ENCODE measurements around the gene SUSD1. TPM values are rescaled to one million over a fixed set of nuclear protein-coding genes. Genes with fewer than 3 reads are reported as not detected.

Gene SUSD1
- total and polyA plus RNA-seq, 10 donors, result 4.4 to 26.8 (median 20.2) TPM

- intact Hi-C loops (cut with DNase I; ENCODE audit: low total_unique reads), result no loop called here
- Histone ChIP-seq H3K4me3 (no peak overlapping the region), H3K36me3 (peaks cover 0 to 98% (median 49%) of the 10 kb centered on the region in 6 donors), H3K27ac (no peak overlapping the region), H3K9me3 (peaks cover 2 to 23% (median 11%) of the 10 kb centered on the region in 8 donors), H3K4me1 (no peaks in the 10 kb centered on the region), H3K27me3 (replicated peaks in 1 of 7) (no peaks in the 10 kb centered on the region)
- TF ChIP-seq CTCF (IDR thresholded peaks at IDR 0.05 in 8 of 11, conservative IDR thresholded peaks at IDR 0.05 in 3 of 11), result no peak
- TF ChIP-seq POLR2A (IDR thresholded peaks at IDR 0.05), result no peak
- TF ChIP-seq POLR2AphosphoS5 (IDR thresholded peaks at IDR 0.05), result no peak
- WGBS, 5 donors, result 92 to 100% (median 96%) methylated on average over 2 of the region's 2 CpGs
- DNase-seq, result no peak
Measured at GRCh38 chr9:112212926-112213325, 37.8 kb upstream of the SUSD1 start.

GRCh38 chr9:112207451-112207850 is 32.4 kb upstream of the SUSD1 start:
- Histone ChIP-seq H3K4me1 (no peaks in the 10 kb centered on the region), H3K27me3 (replicated peaks in 1 of 7) (no peaks in the 10 kb centered on the region), H3K4me3 (no peak overlapping the region), H3K27ac (no peak overlapping the region), H3K9me3 (peaks cover 9 to 49% (median 35%) of the 10 kb centered on the region in 8 donors), H3K36me3 (peaks cover 0 to 66% (median 44%) of the 10 kb centered on the region in 6 donors)
- 94 to 100% (median 98%) methylated on average over 1 of the region's 1 CpG for WGBS, 5 donors
- TF ChIP-seq POLR2AphosphoS5 (IDR thresholded peaks at IDR 0.05) (no peak), CTCF (IDR thresholded peaks at IDR 0.05 in 8 of 11, conservative IDR thresholded peaks at IDR 0.05 in 3 of 11) (no peak), POLR2A (IDR thresholded peaks at IDR 0.05) (no peak)
- no peak for DNase-seq
- intact Hi-C loops (cut with DNase I; ENCODE audit: low total_unique reads), result no loop called here

GRCh38 chr9:112203536-112203935 is 28.4 kb upstream of the SUSD1 start:
- peaks cover 9 to 40% (median 25%) of the 10 kb centered on the region in 8 donors for H3K9me3 ChIP-seq
- no peak overlapping the region for H3K4me3 ChIP-seq
- no peaks in the 10 kb centered on the region for H3K4me1 ChIP-seq
- TF ChIP-seq POLR2AphosphoS5 (IDR thresholded peaks at IDR 0.05) (no peak), POLR2A (IDR thresholded peaks at IDR 0.05) (no peak)
- no peak overlapping the region for H3K27ac ChIP-seq
- peaks cover 0 to 29% (median 14%) of the 10 kb centered on the region in 6 donors for H3K36me3 ChIP-seq
- H3K27me3 ChIP-seq (replicated peaks in 1 of 7), result no peaks in the 10 kb centered on the region
- intact Hi-C loops (cut with DNase I; ENCODE audit: low total_unique reads), result no loop called here
- no peak for DNase-seq
- WGBS, 5 donors, result 54 to 68% (median 67%) methylated on average over 2 of the region's 2 CpGs

GRCh38 chr9:112200711-112201110 is 25.6 kb upstream of the SUSD1 start:
- TF ChIP-seq CTCF (IDR thresholded peaks at IDR 0.05 in 8 of 11, conservative IDR thresholded peaks at IDR 0.05 in 3 of 11), result no peak
- TF ChIP-seq POLR2A (IDR thresholded peaks at IDR 0.05), result no peak
- no peak for TF ChIP-seq POLR2AphosphoS5 (IDR thresholded peaks at IDR 0.05)
- Histone ChIP-seq H3K27me3 (replicated peaks in 1 of 7) (no peaks in the 10 kb centered on the region), H3K4me3 (no peak overlapping the region), H3K36me3 (peaks cover 0 to 3% (median 0%) of the 10 kb centered on the region in 6 donors), H3K9me3 (peaks cover 0 to 21% (median 5%) of the 10 kb centered on the region in 8 donors), H3K4me1 (no peaks in the 10 kb centered on the region), H3K27ac (no peak overlapping the region)
- DNase-seq, result no peak
- WGBS, 5 donors, result 94 to 98% (median 97%) methylated on average over 5 of the region's 5 CpGs
- intact Hi-C loops (cut with DNase I; ENCODE audit: low total_unique reads), result no loop called here

GRCh38 chr9:112198646-112199045 is 23.5 kb upstream of the SUSD1 start:
- no peaks in the 10 kb centered on the region for H3K4me1 ChIP-seq
- H3K9me3 ChIP-seq, result peaks cover 0 to 11% (median 5%) of the 10 kb centered on the region in 8 donors
- no peaks in the 10 kb centered on the region for H3K36me3 ChIP-seq
- H3K4me3 ChIP-seq, result no peak overlapping the region
- H3K27me3 ChIP-seq (replicated peaks in 1 of 7), result no peaks in the 10 kb centered on the region
- intact Hi-C loops (cut with DNase I; ENCODE audit: low total_unique reads), result no loop called here
- 68 to 91% (median 83%) methylated on average over 4 of the region's 4 CpGs for WGBS, 5 donors
- DNase-seq, result no peak
- H3K27ac ChIP-seq, result no peak overlapping the region
- TF ChIP-seq POLR2A (IDR thresholded peaks at IDR 0.05) (no peak), CTCF (IDR thresholded peaks at IDR 0.05 in 8 of 11, conservative IDR thresholded peaks at IDR 0.05 in 3 of 11) (no peak), POLR2AphosphoS5 (IDR thresholded peaks at IDR 0.05) (no peak)

All from spleen (tissue), 11 donors.